ENCODE measurements around the gene FANCG.
A peak's percentile ranks its signal among the peaks of the same experiment; 100 is the strongest.

The FANCG gene

DNA sequence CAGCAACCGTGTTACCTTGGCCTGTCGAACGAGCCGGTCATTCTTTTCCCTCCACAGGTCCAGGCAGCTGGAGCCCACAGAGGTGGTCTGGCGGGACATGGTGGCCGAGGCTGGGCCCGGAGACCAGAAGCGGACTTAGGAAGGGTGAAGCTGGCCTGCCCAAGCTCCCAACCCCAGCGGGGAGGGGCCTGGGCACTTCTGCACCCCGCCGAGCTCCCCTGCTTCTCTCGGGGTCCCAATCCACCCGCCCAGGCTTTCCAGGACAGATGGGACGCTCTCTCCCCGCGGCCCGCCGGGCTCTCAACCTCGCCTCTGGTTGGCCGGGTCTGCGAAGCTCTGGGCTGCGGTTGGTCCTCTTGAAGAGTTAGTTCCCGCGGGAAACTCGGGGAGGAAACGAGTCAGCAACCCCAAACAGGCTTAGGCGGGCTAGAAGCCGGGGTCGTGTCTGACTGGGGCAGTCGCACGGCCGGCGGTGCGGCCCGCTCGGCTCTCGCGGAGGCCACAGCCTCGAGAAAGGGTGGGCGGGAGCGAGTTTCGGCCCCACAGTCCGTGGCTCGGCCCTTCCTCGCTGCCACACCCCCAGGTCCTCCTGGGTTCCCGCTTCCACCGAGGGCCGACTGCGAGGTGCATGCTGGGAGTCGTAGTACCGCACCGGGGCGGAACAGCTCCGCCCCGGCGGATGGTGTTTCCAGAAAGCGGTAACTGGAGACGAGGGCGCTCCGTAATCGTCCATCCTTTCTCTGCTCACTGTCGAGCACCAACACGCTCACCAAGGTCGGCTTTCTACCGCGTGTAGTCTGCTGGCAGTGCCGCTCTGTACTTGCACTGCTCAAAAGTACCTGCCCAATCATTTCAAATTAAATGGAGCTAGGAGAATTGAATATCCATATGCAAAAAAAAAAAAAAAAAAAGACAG lies at the start of gene FANCG:
TSS of gene FANCG (minus strand) at position 517 of the 916 bp plus-strand sequence. CDS start at position 99, 418 bp downstream.
- peak; percentile 79 to 80 for DNase-seq

DNA sequence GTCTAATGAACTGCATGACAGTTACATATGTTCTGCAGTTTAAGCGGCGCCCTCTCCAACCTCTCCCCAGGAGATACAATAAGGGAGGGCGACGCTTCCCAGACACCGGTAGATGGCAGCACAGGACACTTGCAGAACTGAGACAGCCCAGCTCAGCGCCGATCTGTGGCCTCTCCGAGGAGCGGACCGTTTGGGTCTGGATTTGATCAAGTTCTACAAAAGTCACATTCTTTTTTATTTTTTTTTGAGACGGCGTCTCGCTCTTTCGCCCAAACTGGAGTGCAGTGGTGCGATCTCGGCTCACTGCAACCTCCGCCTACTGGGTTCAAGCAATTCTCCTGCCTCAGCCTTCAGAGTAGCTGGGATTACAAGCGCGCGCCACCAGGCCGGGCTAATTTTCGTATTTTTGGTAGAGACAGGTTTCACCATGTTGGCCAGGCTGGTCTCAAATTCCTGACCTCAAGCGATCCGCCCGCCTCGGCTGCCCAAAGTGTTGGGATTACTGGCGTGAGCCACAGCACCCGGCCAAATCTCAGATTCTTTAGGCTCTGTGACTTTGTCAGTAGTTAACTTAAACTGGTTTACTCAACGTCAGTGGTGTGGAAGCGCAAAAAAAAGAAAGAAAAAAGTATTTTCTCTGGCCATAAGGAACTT lies 37.3 kb upstream of the FANCG start:
- peak; percentile 52 to 82 for DNase-seq

DNA sequence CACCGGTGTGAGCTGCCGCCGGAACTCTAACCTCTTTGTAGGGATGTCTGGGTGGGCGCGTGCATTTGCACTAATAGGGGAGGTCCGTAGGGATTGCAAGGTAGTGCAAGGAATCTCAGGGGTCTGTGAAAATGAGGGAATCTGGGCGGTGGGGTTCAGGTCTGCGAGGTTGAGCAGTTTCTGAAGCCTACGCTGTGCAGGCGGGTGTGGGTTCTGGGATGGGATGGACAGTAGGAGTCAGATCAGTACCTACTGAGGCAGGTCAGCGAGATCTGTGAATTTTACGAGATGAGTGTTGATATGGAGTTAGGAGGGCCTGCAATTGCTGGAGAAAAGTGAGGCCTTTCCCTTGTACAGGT lies 36.8 kb upstream of the FANCG start:
- DNase-seq = no peak

DNA sequence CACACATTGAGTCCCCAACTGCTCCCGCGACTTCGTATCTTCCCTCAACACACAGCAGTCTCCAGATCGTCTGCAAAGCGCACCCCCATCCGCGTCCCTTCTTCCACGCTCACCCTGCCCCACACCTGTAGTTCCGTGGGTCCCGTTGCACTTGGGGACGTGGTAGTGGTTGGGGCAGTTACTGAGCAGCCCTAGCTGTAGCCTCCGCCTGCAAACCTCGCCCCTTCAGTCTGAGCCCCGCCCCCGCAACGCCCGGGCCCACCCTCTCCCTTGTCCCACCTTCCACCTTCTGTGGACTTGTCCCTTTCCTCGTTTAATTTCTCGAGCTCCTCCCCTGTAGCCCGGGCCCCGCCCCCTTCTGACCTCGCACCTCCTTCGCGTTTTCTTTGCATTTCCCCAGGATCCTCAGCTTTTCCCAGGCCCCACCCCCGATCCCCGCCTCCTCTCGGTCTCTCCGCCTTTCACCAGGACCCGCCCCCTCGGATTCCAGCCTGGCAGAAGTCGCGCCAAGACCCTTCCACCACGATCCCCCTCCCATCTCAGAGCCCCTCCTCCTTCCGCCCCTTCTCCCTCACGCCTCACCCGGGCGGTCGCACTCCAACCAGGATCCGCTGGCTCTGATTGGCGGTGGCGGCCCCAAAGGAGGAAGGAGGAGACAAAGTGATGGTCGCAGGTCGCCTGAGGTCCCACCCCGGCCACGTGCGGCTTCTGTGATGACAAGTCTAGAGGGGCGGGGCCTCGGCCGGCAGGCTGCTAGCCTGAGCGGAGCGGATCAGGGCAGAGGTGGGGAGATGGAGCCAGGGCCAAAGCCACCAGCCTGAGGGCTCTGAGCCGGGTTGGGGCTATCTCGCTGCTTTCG lies 36.2 kb upstream of the FANCG start, which contains the start of gene ATOSB:
TSS of gene ATOSB (minus strand) at position 183 of the 859 bp plus-strand sequence. CDS start 7,588 bp downstream, outside the sequence.
- peak; percentile 83 for DNase-seq

DNA sequence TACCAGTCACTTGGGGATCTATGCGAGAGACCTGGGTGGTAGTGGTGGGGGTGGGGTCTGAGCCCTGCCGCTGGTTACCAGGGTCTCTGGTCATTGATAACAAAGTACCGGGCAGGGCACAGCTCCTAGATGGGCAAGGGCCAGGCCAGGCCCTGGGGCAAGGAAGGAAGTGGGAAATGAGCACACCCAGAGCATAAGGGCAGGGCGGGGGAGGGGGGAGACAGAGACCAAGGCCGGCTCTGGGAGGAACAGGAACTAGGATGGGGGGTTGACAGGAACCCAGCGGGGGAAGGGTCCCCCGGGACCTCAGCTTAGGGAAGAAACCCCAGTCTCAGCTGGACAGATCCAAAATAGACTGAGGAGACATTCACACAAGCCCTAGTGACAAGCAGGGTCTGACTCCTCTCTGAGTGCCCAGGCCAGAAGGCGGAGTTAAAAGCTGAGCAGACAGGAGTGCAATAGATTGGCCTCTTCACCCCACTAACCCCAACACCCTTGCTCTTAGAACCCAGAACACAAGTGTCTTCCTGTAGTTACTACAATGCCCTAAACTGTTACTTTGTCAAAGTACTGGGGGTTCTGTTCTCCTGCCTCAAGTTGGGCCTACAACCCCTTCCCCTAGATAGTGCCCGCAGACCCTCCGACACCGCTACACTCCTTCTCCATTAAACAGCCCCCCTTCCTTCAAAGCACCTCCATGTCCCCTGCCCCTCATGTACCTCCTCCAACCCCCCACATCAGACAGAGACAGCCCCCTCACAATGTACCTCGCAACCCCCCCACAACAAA lies 35.3 kb upstream of the FANCG start:
- DNase-seq = no peak

DNA sequence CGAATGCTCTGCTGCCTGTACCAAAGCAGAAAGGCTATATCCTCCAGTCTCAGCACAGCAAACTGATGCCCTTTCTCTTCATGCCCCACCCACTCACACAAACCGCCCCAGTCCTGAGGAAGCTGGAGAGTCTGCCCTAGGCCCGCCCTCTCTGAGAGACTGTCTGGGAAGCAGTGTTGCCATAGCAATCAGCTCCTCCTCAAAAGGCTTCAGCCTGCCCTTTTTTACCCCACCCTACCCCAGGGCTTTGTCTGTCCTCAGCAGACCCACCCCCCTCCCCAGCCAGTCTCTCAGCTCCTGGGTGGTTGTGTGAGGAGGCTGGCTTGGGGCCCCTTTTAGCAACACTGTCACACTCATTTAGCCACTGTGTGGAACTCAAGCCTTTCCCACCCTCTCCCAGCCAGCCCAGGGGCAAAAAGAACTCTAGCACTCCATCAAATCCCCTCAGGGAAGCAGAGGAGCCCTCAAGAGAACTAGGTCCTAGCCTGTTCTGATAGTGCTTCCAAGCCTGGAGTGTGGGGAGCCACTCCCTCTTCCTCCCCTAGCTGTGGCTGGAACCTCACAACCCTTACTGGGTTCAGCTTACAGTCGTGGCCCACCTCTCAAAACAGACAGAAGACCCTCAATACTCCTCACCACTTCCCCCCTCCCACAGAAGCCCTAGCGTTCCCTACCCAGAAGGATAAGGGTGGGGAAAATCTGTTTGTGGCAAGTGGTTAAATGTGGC lies 34.5 kb upstream of the FANCG start:
- DNase-seq = peak; percentile 23 to 30

DNA sequence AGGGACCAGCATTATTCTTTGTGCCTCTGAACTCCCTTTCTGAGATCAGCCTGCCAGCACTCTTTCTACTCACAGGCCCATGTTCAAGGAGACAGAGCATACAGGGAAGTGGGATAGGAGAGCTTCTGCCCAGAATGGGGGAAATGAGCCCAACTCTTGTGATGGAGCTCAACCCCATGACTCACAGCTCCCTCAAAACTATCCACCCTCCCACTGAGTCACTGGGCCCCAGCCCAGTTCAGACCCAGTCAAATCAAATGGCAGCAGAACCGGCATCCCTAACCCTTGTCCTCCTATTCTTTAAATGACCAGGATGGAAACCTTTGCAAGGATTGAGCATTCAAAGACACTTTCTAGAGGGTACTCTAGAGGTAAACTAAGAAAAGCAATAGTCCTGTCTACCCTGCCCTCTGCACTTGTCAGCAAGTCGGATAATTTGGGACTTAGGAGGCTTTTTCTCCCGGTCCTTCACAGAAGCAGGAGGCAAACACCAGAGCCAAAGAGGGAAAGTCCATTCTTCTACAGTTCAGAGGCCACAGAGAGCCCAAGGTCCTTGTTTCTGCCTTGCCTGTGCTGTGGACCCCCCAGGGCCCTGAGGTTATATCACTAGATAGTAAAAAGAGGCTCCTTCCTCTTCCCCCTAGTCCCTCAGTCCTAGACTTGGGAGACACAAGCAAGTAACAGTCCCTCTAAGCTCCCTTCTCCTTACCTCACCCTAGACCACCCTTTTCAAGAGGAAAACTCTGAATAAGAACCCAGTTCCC lies 32.7 kb upstream of the FANCG start:
- no peak for DNase-seq

DNA sequence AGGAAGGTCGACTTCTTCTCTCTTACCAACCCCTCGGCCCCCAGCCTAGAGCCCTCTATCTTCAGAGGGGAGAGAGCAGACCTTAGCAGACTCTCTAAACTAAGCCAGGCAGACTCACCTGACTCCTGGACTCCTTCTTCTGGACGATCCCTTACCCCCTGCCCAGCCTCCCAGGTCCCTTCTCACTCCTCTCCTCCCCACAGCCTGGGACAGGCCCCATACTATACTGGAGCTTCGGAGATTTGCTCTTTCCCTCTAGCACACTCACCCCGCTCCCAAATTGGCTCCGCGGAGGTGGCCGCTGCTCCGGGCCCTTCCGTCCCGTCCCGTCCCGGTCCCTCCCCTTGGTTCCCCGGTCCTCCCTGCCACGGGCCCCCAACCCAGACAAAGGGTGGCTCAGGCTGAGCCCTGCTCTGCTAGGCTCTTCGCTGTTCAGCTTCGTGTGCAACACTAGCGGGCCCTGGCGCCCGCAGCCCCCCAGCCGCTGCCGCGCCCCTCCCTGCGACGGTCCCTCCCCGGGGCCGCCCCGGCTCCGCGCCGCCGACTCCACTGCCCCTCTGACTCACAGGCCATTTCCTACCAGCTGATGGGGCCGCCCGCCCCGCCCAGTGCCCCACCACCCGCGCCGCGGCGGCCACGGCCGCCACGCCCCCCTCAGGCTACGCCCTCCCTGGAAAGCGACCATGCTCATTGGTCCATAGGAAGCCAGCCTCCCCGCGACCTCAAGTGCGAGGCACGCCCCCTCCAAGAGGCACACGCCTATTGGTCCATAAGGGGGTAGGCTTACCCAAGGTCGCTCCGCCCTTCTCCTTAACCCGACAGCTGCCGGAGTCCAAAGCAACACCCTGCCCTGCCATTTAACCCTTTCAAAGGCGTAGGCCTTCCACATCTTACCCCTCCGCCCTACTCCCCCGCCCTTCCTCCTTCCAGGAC lies 31.5 kb upstream of the FANCG start:
- DNase-seq = peak; percentile 83 to 93

DNA sequence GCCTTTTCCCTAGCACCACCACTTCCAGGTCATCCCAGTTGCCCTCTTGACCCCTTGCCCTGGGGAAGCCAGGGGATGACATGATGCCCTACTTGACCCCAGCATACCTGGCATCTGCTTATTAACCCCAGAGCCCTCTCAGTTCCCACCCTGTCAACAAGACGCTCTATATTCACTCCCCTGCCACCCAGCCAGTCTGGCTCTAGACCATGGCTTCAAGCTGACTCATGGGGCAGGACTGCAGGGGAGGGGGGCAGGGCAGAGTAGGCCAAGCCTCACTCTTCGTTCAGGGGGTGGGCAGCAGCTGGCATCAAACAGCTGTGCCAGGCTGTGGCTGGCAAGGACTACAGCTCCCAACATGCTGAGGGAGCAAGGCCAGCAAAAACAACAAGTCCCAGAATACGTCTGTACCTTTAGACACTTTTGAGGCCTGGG lies 30.6 kb upstream of the FANCG start:
- no peak for DNase-seq

DNA sequence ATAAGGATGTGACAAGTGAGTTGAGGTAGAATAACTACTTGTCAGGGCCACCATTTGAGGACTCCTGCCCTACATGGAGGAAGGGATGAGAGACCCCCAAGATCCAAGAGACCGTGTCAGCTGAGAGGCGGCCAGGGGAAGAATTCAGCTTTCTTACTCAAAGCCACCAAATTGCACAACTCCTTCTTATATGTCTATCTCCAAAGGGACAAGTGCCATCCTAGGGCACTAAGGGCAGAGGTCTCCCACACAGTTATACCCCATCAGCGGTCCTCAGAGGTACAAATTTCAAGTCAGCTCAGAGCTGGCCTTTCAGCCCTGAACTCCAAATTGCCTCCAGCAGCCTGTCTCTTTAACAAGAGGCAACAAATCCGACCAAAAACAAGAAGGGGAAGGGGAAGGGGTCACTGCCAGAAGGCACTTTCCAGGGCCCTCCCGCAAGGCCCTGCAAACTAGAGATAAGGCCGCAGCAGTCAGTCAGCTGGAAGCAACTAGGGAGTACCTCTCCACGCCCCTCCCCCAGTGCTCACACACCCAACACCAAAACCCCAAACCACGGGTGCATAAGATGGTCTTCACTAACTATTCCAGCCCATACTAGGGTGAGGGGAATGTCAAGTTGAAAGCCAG lies 29.3 kb upstream of the FANCG start:
- DNase-seq = no peak

DNA sequence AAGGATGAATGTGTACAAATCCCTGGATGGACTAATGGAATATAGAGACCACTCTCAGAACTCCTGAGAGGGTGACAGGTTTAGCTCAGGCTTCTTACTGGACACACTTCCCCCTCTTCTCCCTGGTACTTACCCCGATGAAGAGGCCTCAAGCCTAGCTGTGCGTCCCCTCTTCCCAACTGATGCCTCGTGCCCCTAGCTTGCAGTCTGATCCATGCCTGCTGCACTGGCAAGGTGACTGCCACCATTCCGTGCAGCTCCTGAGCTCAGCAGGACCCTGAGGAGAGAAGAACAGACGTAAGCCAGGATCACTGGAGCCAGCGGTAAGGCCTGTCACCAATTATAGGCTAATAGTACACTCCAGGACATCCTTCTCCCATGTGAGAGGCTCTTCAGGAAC lies 28.7 kb upstream of the FANCG start:
- DNase-seq = no peak

DNA sequence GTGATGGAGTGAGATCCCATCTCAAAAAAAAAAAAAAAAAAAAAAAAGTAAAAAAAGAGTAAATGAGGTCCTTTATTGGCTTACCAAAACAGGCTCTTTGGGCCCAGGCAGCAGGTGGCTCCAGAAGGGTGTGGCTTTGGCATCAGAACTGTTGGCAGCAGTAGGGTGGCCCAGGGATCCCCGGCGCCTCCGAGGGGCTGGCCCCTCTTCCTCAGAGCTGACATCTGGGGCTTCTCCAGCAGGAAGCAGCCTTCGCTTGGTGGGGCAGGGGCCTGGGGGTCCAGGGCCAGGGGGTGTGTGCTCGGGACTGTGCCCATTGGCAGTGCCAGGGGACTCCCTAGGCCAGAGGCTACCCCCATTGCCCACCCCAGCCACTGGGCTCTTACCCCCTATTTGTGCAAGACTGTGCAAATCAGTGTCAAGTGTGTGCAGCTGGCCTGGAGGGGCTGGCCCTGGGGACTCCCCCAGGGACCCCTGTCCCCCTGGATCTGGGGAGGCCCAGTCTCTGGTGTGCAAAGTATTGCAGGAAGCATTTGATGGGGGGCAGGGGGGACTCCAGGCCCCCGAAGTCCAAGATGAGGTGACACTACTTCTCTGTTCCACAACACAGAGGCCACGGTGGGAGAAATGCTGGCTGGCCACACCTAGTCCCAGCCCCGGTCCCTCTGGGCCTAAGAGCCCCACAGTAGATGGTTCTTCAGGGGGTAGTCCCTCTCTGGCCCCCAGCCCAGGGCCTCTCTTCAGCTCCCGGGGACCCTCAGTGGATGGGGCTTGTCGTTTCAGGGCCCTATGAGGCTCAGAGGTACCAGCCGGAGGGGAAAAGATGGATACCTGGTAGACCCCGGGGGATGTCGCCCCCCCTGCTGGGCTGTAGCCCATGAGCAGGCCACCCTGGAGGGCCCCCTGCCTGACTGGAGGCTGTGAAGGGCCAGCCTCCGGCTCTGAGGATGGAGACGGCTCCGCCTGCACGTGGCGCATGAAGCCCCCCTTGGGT lies 27.9 kb upstream of the FANCG start:
- no peak for DNase-seq

DNA sequence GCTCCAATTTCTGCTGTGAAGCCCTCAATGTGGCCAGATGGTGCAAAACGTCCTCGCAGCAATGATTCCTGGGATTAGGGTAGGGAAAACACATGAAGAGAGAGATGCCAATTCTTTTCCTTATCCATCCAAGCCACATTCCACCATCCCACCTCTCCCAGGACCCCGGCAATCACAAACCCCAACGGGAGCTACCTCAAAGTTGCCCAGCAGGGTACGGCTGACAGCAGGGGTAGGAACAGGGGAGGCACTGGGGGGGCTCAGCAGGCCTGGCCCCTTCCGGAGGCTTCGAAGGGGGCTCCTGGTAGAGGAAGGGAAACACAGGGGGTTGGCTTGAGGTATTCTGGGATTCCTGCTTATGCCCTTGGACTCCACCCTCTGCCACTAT lies 26.6 kb upstream of the FANCG start:
- DNase-seq = no peak

DNA sequence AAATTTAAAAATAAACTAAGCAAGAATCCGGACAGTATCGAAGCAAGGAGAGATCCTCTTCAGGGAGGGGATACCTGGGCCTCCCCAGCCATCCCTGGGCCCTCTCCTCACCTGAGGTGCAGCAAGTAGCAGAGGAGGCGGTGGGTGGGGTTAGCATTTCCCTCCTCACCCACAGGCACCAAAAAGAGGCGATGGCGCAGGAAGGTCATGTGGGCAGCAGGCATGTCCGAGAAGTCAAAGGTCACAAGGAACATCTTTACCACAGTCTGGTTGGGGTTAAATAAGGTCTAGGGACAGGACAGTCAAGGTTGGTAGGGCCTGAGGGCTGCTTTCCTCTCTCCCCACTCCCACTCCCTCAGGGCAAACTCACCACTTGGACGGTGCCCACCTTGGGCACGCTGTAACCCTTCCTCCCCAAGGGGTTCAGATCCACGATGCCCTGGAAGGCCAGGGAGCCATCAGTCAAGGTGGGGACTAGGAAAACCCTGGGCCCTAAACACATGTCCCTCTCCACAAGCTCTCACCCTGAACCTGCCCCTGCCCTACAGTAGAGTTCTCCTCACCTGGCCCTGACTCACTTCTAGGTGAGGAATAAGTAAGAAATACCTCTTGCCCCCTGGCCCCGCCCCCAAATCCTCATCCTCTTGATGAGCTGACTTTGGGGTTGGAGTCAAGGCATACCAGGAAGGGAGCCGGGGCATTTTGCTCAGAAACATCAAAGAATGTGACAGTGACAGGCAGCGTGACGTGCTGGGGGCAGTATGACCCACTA lies 26.0 kb upstream of the FANCG start:
- no peak for DNase-seq

DNA sequence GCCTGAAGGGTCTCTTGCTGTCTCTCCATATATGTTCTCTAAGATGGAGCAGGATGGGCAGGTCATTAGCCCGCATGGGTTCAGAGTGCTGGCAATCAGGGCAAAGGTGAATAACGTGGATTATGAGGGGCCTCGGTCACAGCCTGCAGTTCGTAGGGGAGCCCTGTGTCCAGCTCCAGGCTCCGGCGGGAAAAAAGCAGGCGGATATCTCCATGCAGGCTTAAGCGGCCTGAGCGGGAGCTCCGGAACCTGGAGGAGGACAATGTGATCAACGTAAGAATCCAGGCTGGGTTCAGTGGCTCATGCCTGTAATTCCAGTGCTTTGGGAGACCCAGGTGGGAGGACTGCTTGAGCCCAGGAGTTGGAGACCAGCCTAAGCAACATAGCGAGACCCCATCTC lies 25.4 kb upstream of the FANCG start:
- DNase-seq = no peak

DNA sequence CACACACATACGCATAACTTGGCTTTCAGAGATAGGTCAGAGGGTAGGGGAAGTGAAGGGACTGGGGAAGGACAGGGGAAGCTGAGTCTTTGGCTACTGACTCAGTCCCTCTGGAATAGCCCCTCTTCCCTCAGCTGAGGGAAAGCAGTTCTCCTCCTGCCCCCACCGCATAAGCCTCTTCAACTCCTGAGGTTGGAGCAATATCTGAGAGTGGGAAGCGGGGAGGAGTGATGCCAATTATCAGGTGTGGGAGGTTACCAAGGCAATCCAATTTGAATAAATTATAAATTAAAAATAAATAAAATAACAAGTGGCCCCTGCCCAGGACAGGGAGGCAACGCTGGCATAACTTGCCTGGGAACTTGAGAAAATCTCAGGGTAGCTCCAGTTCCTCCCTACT lies 24.8 kb upstream of the FANCG start:
- DNase-seq = no peak

DNA sequence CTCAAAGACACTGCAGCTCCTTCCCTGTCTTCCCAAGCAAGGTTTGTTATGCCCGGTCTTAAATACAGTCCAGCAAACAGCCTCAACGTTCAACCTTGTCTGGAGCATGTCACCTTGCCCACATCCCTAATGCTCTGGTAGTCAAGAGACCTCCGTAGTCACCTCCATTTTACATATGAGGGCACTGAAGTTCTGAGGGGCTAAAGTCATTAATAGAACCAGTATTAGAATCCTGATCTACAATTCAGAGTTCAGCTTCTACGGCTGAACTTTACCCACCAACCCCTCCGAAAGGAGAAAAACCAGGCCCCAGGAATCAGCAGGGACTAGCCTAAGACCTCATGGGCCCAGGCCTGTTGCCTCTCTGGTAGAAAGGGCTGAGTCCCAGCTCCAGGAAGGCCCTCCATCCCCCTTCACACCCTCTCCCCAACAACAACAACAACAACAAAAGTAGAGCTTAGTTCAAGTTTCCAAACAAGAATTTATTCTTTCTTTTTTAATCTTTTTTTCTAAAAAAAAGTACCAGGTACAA lies 24.0 kb upstream of the FANCG start:
- DNase-seq = no peak
